Jurkat, Clone E6-1 (cell line): ENCODE results near the gene NT5C1B.

Source experiments
- DNase-seq: peaks from one replicate; pipeline ENCODE4 v3.0.0-alpha.2; 2011; ENCODE audit warnings: low read depth, low spot score
- H3K4me3 ChIP-seq: 2 replicates; pipeline ENCODE4 v1.5.1; 2011; ENCODE audit warnings: mild to moderate bottlenecking, low read length, control low read depth, moderate library complexity

The NT5C1B gene

GRCh38 chr2:18559531-18560030 lies 29.8 kb downstream of the NT5C1B start:
- no peak for DNase-seq
- peak overlapping the region; percentile 69 for H3K4me3 ChIP-seq

- H3K4me3 ChIP-seq = no peak overlapping the region
- DNase-seq = no peak
Observed at GRCh38 chr2:18558458-18558857, 30.9 kb downstream of the NT5C1B start.

- no peak overlapping the region for H3K4me3 ChIP-seq
- no peak for DNase-seq
Observed at GRCh38 chr2:18557121-18557520, 32.2 kb downstream of the NT5C1B start.

- DNase-seq = no peak
- no peak overlapping the region for H3K4me3 ChIP-seq
Observed at GRCh38 chr2:18552351-18553077, 36.9 kb downstream of the NT5C1B start.

- no peak overlapping the region for H3K4me3 ChIP-seq
- DNase-seq = no peak
Observed at GRCh38 chr2:18551623-18552022, 37.7 kb downstream of the NT5C1B start.

- no peak overlapping the region for H3K4me3 ChIP-seq
- DNase-seq = no peak
Observed at GRCh38 chr2:18551169-18551568, 38.2 kb downstream of the NT5C1B start.

- no peak overlapping the region for H3K4me3 ChIP-seq
- no peak for DNase-seq
Observed at GRCh38 chr2:18550433-18550832, 38.9 kb downstream of the NT5C1B start.

GRCh38 chr2:18549083-18549482 lies 40.3 kb downstream of the NT5C1B start:
- H3K4me3 ChIP-seq = no peak overlapping the region

GRCh38 chr2:18548621-18549020 lies 40.7 kb downstream of the NT5C1B start:
- no peak for DNase-seq

More at GRCh38 chr2:18549083-18549482, 40.3 kb downstream of the NT5C1B start:
- DNase-seq = no peak

GRCh38 chr2:18546567-18546966 lies 42.8 kb downstream of the NT5C1B start:
- DNase-seq = peak; percentile 75
- no peak overlapping the region for H3K4me3 ChIP-seq

More at GRCh38 chr2:18548621-18549020, 40.7 kb downstream of the NT5C1B start:
- no peak overlapping the region for H3K4me3 ChIP-seq

- no peak overlapping the region for H3K4me3 ChIP-seq
- no peak for DNase-seq
Observed at GRCh38 chr2:18545384-18545783, 44.0 kb downstream of the NT5C1B start.

- no peak for DNase-seq
- H3K4me3 ChIP-seq = no peak overlapping the region
Observed at GRCh38 chr2:18544171-18544570, 45.2 kb downstream of the NT5C1B start.

- no peak for DNase-seq
Observed at GRCh38 chr2:18540872-18541271, 48.5 kb downstream of the NT5C1B start.

GRCh38 chr2:18536697-18537096 lies 52.7 kb downstream of the NT5C1B start:
- no peak for DNase-seq

More at GRCh38 chr2:18540872-18541271, 48.5 kb downstream of the NT5C1B start:
- H3K4me3 ChIP-seq = no peak overlapping the region

GRCh38 chr2:18536100-18536499 lies 53.3 kb downstream of the NT5C1B start:
- no peak overlapping the region for H3K4me3 ChIP-seq
- no peak for DNase-seq

More at GRCh38 chr2:18536697-18537096, 52.7 kb downstream of the NT5C1B start:
- no peak overlapping the region for H3K4me3 ChIP-seq

GRCh38 chr2:18531194-18531593 lies 58.2 kb downstream of the NT5C1B start:
- H3K4me3 ChIP-seq = no peak overlapping the region
- no peak for DNase-seq

GRCh38 chr2:18527822-18528221 lies 61.5 kb downstream of the NT5C1B start:
- no peak overlapping the region for H3K4me3 ChIP-seq
- no peak for DNase-seq

- H3K4me3 ChIP-seq = no peak overlapping the region
- no peak for DNase-seq
Observed at GRCh38 chr2:18527326-18527725, 62.0 kb downstream of the NT5C1B start.

- H3K4me3 ChIP-seq = no peak overlapping the region
- no peak for DNase-seq
Observed at GRCh38 chr2:18526429-18526828, 62.9 kb downstream of the NT5C1B start.

- DNase-seq = no peak
- H3K4me3 ChIP-seq = no peak overlapping the region
Observed at GRCh38 chr2:18525852-18526251, 63.5 kb downstream of the NT5C1B start.

GRCh38 chr2:18525236-18525635 lies 64.1 kb downstream of the NT5C1B start:
- H3K4me3 ChIP-seq = no peak overlapping the region
- no peak for DNase-seq
